ENCODE results near the gene TTI1. TPM values are rescaled to one million over a fixed set of nuclear protein-coding genes. Genes with fewer than 3 reads are reported as not detected.

The TTI1 gene
- total RNA-seq, 1 donor from 2014 or later, result 8.1 TPM

GRCh38 chr20:37935435-37935834 is 97.8 kb downstream of the TTI1 start:
- no peak for ATAC-seq

GRCh38 chr20:37934634-37935375 is 98.5 kb downstream of the TTI1 start:
- ATAC-seq, result no peak

GRCh38 chr20:37933786-37934633 is 99.2 kb downstream of the TTI1 start:
- no peak for ATAC-seq

Other genes starting within 250 kb of the TTI1 start
- 0.52 TPM for gene VSTM2L, start 130.3 kb downstream of the TTI1 start, total RNA-seq
- 24.1 TPM for gene RPRD1B, start 290 bp upstream of the TTI1 start, total RNA-seq
- 9.6 TPM for gene TGM2, start 131.8 kb upstream of the TTI1 start, total RNA-seq
- gene KIAA1755, start 227.3 kb upstream of the TTI1 start, total RNA-seq, result 0.32 TPM

Measured in esophagus mucosa (tissue), 1 donor.